Brain microvascular endothelial cell (primary cell): ENCODE measurements around the gene PHF11.
A peak's percentile ranks its signal among the peaks of the same experiment; 100 is the strongest.

Source experiments
- DNase-seq: peaks from one replicate; pipeline ENCODE4 v3.0.0-alpha.2; 2020
- H3K27ac ChIP-seq: fragments of 250-450 bp; sonication (Bioruptor Pico); 2 replicates; pipeline ENCODE4 v1.5.1; 2020; ENCODE audit warnings: mild to moderate bottlenecking, moderate library complexity
- H3K27me3 ChIP-seq: fragments of 250-450 bp; sonication (Bioruptor Pico); replicated peaks from 2 replicates; pipeline ENCODE4 v1.5.1; 2020; ENCODE audit warnings: mild to moderate bottlenecking
- H3K36me3 ChIP-seq: fragments of 250-450 bp; sonication (Bioruptor Pico); replicated peaks from 2 replicates; pipeline ENCODE4 v1.5.1; 2020; ENCODE audit warnings: mild to moderate bottlenecking
- H3K4me3 ChIP-seq: 2 replicates; pipeline ENCODE4 v1.5.1; 2011; ENCODE audit warnings: low read depth, mild to moderate bottlenecking, control low read depth, low read length, moderate library complexity
- CTCF ChIP-seq: IDR thresholded peaks from 2 replicates; pipeline ENCODE4 v1.5.1; 2011; ENCODE audit warnings: low read depth, mild to moderate bottlenecking, moderate library complexity, low read length, control low read depth, inconsistent platforms; ENCODE audit errors: missing control alignments
- in situ Hi-C: cut with HindIII; loops from 2 replicates; pipeline ENCODE4 v1.10.0; 2017; ENCODE audit warnings: low sequenced_read_pairs, low pct_ligation_motif_present

PHF11 gene

GRCh38 chr13:49550942-49551644 lies 55.3 kb downstream of the PHF11 start:
- no peak overlapping the region for H3K27ac ChIP-seq
- in situ Hi-C loops = no loop called here
- H3K36me3 ChIP-seq = no peaks in the 10 kb centered on the region
- H3K27me3 ChIP-seq = no peaks in the 10 kb centered on the region
- no peak for DNase-seq
- TF ChIP-seq CTCF = no peak
- no peak overlapping the region for H3K4me3 ChIP-seq

GRCh38 chr13:49553888-49554287 lies 58.1 kb downstream of the PHF11 start:
- H3K36me3 ChIP-seq = peaks cover 6% of the 10 kb centered on the region
- TF ChIP-seq CTCF = no peak
- in situ Hi-C loops = no loop called here
- H3K27ac ChIP-seq = no peak overlapping the region
- no peak overlapping the region for H3K4me3 ChIP-seq
- DNase-seq = no peak
- H3K27me3 ChIP-seq = no peaks in the 10 kb centered on the region

GRCh38 chr13:49554387-49554786 lies 58.6 kb downstream of the PHF11 start:
- no peak for DNase-seq
- no peak overlapping the region for H3K4me3 ChIP-seq
- in situ Hi-C loops = no loop called here
- TF ChIP-seq CTCF = no peak
- peaks cover 9% of the 10 kb centered on the region for H3K36me3 ChIP-seq
- H3K27ac ChIP-seq = no peak overlapping the region
- no peaks in the 10 kb centered on the region for H3K27me3 ChIP-seq

- in situ Hi-C loops = no loop called here
- no peaks in the 10 kb centered on the region for H3K27me3 ChIP-seq
- no peak overlapping the region for H3K27ac ChIP-seq
- H3K36me3 ChIP-seq = peaks cover 9% of the 10 kb centered on the region
- H3K4me3 ChIP-seq = no peak overlapping the region
- TF ChIP-seq CTCF = no peak
- no peak for DNase-seq
Observed at GRCh38 chr13:49559006-49559405, 63.3 kb downstream of the PHF11 start.

- no peak overlapping the region for H3K4me3 ChIP-seq
- TF ChIP-seq CTCF = peak; percentile 66
- no peaks in the 10 kb centered on the region for H3K27me3 ChIP-seq
- in situ Hi-C loops = no loop called here
- peak; percentile 39 for DNase-seq
- H3K36me3 ChIP-seq = peaks cover 9% of the 10 kb centered on the region
- no peak overlapping the region for H3K27ac ChIP-seq
Observed at GRCh38 chr13:49560270-49561061, 64.7 kb downstream of the PHF11 start.

- no peak overlapping the region for H3K27ac ChIP-seq
- DNase-seq = no peak
- no peak for TF ChIP-seq CTCF
- no peaks in the 10 kb centered on the region for H3K27me3 ChIP-seq
- in situ Hi-C loops = no loop called here
- H3K4me3 ChIP-seq = no peak overlapping the region
- peaks cover 9% of the 10 kb centered on the region for H3K36me3 ChIP-seq
Observed at GRCh38 chr13:49561062-49561410, 65.3 kb downstream of the PHF11 start.
